Osteocyte (in vitro differentiated cells): Measurements from ENCODE around the gene PCED1A. TPM values are rescaled to one million over a fixed set of nuclear protein-coding genes. Genes with fewer than 3 reads are reported as not detected.

ENCODE experiments used
- DNase-seq: peaks from one replicate; pipeline ENCODE4 v3.0.0; 2021; ENCODE audit warnings: mixed read lengths; ENCODE audit not compliant: unreplicated experiment; ENCODE audit errors: extremely low spot score
- H3K27ac Mint-ChIP-seq: one replicate; pipeline ENCODE4 v1.8.0; 2021; ENCODE audit warnings: mild to moderate bottlenecking, mixed read lengths; ENCODE audit not compliant: unreplicated experiment
- H3K27me3 Mint-ChIP-seq: one replicate; pipeline ENCODE4 v1.8.0; 2021; ENCODE audit warnings: mixed read lengths; ENCODE audit not compliant: unreplicated experiment
- H3K36me3 Mint-ChIP-seq: one replicate; pipeline ENCODE4 v1.8.0; 2021; ENCODE audit warnings: mixed read lengths; ENCODE audit not compliant: unreplicated experiment
- H3K4me1 Mint-ChIP-seq: one replicate; pipeline ENCODE4 v1.8.0; 2021; ENCODE audit warnings: mixed read lengths; ENCODE audit not compliant: unreplicated experiment
- H3K4me3 Mint-ChIP-seq: one replicate; pipeline ENCODE4 v1.8.0; 2021; ENCODE audit warnings: mild to moderate bottlenecking, moderate library complexity, mixed read lengths; ENCODE audit not compliant: unreplicated experiment
- H3K9me3 Mint-ChIP-seq: one replicate; pipeline ENCODE4 v1.8.0; 2021; ENCODE audit warnings: mixed read lengths; ENCODE audit not compliant: unreplicated experiment
- total RNA-seq: library from RNA; stranded (reverse); gene quantifications from 2 replicates; pipeline ENCODE4 v1.2.1, GENCODE V29; 2021
- TF ChIP-seq, protein P1 (sequence below): fragments of 200-600 bp; sonication (generic); IDR thresholded peaks from 2 replicates; pipeline ENCODE4 v1.5.0; 2021; ENCODE audit warnings: antibody characterized with exemption, mild to moderate bottlenecking, moderate library complexity

PCED1A gene
- total RNA-seq, 1 donor from 2014 or later, result 80.8 TPM

DNA sequence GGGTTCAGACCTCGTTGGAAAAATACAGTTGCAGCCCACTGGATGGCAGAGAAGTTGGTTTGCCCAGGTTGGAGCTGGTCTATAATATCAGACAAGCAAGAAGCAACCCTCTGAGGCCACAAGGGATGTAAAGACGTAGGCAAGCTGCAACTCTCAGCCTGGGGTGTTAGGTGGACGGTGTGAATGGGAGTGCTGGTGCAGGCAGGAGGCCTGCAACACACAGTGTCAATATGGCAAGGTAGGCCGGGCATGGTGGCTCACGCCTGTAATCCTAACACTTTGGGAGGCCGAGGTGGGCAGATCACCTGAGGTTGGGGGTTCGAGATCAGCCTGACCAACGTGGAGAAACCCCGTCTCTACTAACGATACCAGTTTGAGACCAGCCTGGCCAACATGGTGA, 10.6 kb upstream of the PCED1A start:
- Mint-ChIP-seq H3K36me3 (peaks cover 8% of the 10 kb centered on the region), H3K4me1 (peaks cover 3% of the 10 kb centered on the region), H3K27ac (no peak overlapping the region), H3K4me3 (no peak overlapping the region), H3K9me3 (no peaks in the 10 kb centered on the region), H3K27me3 (no peaks in the 10 kb centered on the region)
- no peak for DNase-seq
- TF ChIP-seq, protein P1, sequence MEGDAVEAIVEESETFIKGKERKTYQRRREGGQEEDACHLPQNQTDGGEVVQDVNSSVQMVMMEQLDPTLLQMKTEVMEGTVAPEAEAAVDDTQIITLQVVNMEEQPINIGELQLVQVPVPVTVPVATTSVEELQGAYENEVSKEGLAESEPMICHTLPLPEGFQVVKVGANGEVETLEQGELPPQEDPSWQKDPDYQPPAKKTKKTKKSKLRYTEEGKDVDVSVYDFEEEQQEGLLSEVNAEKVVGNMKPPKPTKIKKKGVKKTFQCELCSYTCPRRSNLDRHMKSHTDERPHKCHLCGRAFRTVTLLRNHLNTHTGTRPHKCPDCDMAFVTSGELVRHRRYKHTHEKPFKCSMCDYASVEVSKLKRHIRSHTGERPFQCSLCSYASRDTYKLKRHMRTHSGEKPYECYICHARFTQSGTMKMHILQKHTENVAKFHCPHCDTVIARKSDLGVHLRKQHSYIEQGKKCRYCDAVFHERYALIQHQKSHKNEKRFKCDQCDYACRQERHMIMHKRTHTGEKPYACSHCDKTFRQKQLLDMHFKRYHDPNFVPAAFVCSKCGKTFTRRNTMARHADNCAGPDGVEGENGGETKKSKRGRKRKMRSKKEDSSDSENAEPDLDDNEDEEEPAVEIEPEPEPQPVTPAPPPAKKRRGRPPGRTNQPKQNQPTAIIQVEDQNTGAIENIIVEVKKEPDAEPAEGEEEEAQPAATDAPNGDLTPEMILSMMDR, result no peak

DNA sequence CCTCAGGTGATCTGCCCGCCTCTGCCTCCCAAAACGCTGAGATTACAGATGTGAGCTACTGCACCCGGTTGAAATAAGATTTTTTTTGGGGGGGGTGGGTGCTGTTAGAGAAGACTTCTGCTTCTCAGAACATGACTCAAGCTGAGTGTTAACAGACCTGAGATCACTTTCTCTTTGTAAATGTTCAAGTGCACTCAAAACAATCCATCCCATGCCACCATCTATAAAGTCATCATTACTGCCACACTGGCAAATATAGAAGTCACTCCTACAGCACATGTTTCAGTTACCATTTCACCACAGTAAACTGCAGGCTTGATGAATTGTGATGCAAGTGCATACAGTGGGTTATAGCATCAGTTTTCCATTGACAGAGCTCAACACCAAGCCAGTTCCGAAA, 9.1 kb upstream of the PCED1A start:
- Mint-ChIP-seq H3K27me3 (no peaks in the 10 kb centered on the region), H3K36me3 (peaks cover 8% of the 10 kb centered on the region), H3K9me3 (no peaks in the 10 kb centered on the region), H3K27ac (no peak overlapping the region), H3K4me1 (peaks cover 3% of the 10 kb centered on the region), H3K4me3 (no peak overlapping the region)
- DNase-seq, result no peak
- TF ChIP-seq, protein P1, result no peak

DNA sequence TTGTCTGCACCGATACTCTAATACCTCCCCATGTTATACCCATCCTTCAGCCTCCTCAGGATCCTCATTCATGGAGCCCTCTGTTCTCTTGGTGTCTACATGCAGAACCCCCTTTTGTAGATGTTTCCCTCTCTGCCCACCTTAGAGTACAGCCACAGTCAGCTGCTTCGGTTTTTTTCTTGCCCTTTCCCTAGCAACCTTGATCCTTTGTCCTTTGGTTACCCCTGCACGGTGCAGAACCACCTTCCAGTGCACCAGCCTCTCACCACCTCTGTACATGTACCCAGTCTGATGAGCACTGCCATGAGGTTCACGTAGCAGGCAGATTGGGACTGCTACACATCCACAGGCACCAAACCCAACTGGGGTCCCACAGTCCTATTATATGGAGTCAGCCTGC, 7.3 kb upstream of the PCED1A start:
- Mint-ChIP-seq H3K36me3 (peaks cover 6% of the 10 kb centered on the region), H3K9me3 (no peaks in the 10 kb centered on the region), H3K27ac (no peak overlapping the region), H3K4me1 (peaks cover 3% of the 10 kb centered on the region), H3K27me3 (no peaks in the 10 kb centered on the region), H3K4me3 (no peak overlapping the region)
- DNase-seq, result peak; percentile 51
- TF ChIP-seq, protein P1, result no peak

DNA sequence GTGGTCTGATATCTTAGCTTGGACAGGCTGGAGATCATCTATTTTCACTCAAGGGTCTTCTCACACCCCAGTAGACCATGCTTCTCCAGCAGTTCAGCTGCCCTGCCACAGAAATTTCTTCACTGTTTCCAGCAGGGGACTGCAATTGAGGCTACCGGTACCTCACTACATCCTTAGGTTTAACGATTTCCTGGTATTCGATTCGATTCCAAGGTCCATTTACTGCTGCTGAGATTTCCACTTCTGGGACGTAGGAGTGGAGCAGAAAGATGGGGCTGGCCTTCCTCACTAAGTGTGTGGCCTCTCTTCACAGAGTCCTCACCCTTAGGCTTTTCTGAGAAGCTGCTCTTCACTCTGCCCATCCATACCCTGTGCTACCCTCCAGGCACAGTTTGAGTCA, 6.2 kb upstream of the PCED1A start:
- H3K4me3 Mint-ChIP-seq, result no peak overlapping the region
- DNase-seq, result no peak
- no peaks in the 10 kb centered on the region for H3K27me3 Mint-ChIP-seq
- peaks cover 6% of the 10 kb centered on the region for H3K36me3 Mint-ChIP-seq
- TF ChIP-seq, protein P1, result no peak
- H3K4me1 Mint-ChIP-seq, result peaks cover 2% of the 10 kb centered on the region
- no peak overlapping the region for H3K27ac Mint-ChIP-seq
- no peaks in the 10 kb centered on the region for H3K9me3 Mint-ChIP-seq

DNA sequence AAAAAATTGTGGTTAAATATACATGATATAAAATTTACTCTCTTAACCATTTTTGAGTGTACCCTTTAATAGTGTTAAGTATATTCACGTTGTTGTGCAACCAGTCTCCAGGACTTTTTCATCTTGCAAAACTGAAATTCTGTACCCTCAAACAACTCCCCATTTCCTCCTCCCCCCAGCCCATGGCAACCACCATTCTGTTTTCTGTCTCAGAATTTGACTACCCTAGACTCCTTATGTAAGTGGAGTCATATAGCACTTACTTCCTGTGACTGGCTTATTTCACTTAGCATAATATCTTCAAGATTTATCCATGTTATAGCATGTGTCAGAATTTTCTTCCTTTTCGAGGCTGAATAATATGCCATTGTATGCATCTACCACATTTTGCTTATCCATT, 5.2 kb upstream of the PCED1A start:
- H3K4me1 Mint-ChIP-seq, result peaks cover 6% of the 10 kb centered on the region
- no peaks in the 10 kb centered on the region for H3K9me3 Mint-ChIP-seq
- H3K36me3 Mint-ChIP-seq, result peaks cover 6% of the 10 kb centered on the region
- DNase-seq, result peak; percentile 2
- H3K27me3 Mint-ChIP-seq, result no peaks in the 10 kb centered on the region
- TF ChIP-seq, protein P1, result no peak
- H3K4me3 Mint-ChIP-seq, result no peak overlapping the region
- no peak overlapping the region for H3K27ac Mint-ChIP-seq
